Activated gamma-delta T cell treated with Interleukin-2 at 50 U/mL for 16 hours (primary cell): ENCODE results near the gene CD3D.
A peak's percentile ranks its signal among the peaks of the same experiment; 100 is the strongest.

ENCODE experiments used
- DNase-seq: peaks from one replicate; pipeline ENCODE4 v3.0.0-alpha.2; 2020

Gene CD3D

DNA sequence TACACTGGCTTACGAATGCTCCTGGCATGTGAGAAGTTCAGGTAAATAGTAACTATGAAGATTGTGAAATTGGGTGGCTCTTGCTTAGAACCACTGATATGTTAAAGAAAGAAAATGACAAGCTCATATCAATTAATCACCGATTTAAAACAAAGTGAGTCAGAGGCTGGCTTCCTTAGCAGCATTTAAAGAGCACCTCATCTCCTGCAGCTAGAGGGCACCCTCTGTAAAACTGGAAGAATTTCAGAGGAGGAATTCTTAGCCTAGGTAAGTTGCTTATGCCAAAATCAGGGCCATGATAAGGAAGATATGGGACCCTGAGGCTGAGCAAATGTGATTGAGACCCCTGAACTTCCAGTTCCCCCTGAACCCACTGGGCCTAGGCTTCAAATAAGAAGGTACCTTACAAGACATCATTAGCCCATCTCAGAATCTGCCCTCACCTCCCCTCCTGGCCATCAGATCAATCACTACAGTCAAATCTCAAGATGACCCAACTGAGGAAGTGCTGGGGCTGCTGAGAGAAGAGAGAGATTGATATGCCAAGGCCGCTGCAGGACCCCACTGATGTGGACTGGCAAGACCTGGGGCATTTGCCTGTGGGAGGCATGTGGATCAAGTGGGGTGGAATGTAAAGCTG, 46.6 kb downstream of the CD3D start:
- peak; percentile 42 for DNase-seq

DNA sequence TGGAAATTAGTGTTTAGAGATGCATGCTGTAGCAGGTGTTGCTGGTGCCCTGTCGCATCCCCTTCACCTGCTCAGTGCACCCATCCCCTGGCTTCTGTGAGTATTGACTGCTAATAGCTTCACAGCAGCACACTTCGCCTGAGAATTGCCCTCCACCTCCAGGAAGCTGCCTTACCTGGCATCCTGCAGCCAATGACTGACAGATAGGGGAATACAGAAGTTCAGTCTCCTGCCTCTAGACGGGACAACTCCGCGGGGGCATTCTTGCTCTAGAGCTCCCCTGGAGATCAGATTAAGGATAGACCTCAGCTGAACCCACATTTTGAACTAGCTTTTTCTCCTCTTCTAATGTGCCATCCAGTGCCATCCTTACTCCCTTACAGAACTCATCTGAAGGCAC, 47.3 kb downstream of the CD3D start:
- no peak for DNase-seq

DNA sequence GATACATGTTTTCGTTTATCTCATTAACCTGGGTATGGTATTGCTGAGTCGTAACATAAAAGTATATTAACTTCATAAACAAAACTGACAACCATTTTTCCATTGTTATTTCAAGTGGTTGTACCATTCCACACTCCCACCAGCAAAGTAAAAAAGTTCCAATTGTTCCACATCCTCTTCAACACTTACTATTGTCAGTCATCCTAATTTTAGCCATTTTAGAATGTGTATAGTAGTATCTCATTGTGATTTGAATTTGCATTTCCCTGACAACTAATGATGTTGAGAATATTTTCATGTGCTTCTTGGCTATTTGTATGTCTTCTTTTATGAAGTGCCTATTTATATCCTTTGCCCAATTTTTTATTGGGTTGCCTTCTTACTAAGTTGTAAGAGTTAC, 48.5 kb downstream of the CD3D start:
- no peak for DNase-seq

DNA sequence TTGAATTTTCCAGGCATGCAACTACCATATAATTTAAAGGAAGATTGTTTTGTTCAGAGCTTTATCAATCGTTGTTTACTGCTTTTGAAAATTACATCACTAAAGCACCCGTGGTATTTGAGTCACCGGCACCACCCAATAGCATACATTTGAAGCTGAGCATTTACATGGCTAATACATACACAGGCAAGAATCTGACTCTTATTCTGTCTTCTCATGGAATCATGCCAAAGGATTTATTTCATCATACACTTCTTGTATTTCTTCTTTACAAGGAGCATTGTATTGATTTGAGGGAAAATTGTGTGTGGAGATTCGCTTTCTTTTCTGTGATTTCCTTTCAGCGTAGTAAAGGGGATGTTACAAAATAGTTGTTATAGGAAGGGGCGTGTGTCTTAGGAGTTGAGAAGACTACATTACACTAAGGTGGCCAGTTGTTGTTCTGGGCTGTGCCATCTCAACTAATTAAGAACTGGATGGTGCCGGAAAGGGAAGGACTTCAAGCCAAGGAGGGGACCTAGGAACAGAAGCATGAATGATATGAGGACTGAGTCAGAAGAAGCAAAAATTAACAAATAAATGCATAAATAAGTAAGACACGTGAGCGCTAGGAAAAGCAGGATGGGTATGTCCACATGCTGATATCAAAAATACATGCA, 50.9 kb downstream of the CD3D start:
- DNase-seq = no peak

DNA sequence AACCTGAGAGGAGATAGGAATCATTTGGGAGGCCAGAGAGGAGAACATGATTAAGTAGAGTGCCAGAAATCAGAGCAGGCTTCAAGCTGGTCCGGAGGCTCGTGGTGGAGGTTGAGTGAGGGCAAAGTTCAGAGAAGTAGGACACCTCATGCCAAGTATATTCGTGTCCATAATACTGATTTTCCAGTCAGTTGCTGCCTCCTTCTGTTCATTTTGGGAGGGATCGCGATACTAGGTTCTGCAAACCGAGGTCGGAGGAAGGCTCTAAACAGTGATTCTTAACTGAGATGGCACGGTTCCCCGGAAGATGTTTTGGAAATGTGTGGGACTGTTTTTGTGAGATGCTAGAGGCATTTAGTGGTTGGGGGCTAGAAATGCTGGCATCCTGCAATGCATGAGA, 51.6 kb downstream of the CD3D start:
- DNase-seq = peak; percentile 39

DNA sequence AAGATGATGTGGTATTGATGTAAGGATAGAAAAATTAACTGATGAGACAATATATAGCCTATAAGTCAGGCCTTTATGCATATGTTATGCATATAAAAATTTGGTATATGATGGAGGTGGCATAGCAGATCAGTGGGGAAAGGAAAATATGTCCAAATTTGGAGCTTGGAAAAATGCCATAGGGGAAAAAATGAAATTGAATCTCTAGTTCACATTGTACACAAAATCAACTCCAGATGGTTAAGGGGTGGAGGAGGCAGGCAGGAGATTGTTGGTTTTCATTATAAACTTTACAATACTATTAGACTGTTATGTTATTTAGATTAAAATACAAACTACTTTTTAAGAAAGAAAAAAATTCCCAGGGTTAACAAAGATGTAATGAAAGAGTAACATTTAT, 53.1 kb downstream of the CD3D start:
- DNase-seq = no peak
